ENCODE data around the gene DCBLD1. TPM values are rescaled to one million over a fixed set of nuclear protein-coding genes. Genes with fewer than 3 reads are reported as not detected.
A peak's percentile ranks its signal among the peaks of the same experiment; 100 is the strongest.
"Not testable (repeated sequence)": the region's sequence is repeated elsewhere in the genome, so short reads cannot be mapped to it uniquely, and the experiment has no call there.

DCBLD1 gene
- total RNA-seq, 1 experiment from 2014 or later: 39.3 TPM

DNA sequence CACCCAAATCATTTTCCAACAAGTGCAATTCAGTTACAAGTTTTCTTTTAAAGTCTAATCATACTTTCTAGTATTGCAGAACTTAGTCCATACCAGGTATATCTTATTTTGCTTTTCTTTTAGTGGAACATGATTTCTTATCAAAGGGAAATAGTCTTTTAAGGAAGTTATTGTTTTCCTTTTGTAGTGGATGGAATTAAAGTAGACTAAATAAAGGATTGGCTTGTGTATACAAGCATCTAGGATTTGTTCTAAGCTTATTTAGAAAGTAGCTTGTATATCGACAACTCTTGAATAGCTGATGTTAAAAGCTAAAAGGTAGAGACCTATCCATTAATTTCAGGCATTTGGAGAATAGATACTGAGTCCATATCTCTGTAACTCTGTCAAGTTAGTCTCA is 14.8 kb downstream of the DCBLD1 start:
- no peak for DNase-seq (ENCODE audit: low read depth)

- DNase-seq (ENCODE audit: low read depth): peak; percentile 86
Observed at GRCh38 chr6:117498159-117498558, 15.7 kb downstream of the DCBLD1 start.

- no peak for DNase-seq (ENCODE audit: low read depth)
Observed at GRCh38 chr6:117501722-117502121, 19.2 kb downstream of the DCBLD1 start.

DNA sequence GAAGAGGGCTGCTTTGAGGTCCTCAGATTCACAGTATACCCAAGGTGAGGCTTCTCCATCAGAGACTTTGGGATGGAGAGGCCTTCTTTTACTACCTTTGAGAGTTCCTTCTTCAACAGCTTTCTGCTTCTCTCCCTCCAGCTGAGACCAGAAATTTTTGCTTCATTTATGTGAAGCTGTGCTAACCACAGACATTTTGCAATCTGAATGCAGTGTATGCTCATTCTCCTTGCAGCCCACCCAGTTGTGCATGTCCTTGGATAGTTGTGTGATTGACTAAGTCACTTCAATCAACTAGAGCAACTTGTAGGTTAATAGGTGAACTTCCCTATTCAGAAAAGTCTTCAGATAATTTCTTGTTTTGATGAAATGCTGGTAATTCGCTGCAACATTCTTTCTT is 20.1 kb downstream of the DCBLD1 start:
- DNase-seq (ENCODE audit: low read depth): peak; percentile 38

GRCh38 chr6:117503211-117503610 is 20.7 kb downstream of the DCBLD1 start:
- no peak for DNase-seq (ENCODE audit: low read depth)

GRCh38 chr6:117504478-117505144 is 22.1 kb downstream of the DCBLD1 start:
- DNase-seq (ENCODE audit: low read depth): no peak

DNA sequence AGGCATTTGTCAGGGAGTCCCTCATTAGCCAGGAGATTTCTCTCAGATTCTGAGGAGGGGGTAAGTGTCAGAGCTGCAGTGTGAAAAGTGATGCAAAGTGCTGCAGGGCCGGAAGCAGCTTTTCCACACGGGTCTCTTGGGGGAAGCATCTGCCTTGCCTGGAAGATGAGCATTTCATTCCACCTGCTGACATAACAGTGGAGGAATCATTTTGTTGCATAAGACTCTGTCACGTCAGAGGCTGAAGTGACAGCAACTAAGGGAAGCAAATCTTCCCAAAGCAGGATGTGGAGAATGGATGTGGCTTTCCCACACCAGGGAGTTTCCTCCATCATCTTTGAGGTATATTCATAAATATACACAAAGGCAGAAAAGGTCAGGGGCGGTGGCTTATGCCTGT is 22.8 kb downstream of the DCBLD1 start:
- peak; percentile 36 for DNase-seq (ENCODE audit: low read depth)

GRCh38 chr6:117506180-117506835 is 23.8 kb downstream of the DCBLD1 start:
- DNase-seq (ENCODE audit: low read depth): peak; percentile 88

DNA sequence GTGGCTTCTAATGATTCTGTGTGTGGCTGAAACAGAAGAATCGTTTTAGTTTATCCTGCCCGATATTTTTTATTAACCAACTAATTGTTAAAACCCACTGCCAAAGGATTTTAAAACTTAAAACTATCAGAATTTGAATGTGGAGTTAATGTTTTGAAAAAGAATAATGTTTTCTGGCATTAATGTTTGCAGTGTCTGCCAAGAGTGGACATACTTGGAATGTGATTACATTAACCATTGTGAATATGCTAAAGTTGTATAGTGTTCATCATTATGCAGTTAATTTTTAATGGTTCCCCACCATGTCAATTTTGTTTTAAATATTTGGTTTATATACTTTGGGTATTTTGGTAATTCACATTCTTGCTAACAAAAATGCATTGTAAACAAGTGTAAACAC is 24.4 kb downstream of the DCBLD1 start:
- DNase-seq (ENCODE audit: low read depth): no peak

- no peak for DNase-seq (ENCODE audit: low read depth)
Observed at GRCh38 chr6:117508450-117508971, 26.0 kb downstream of the DCBLD1 start.

GRCh38 chr6:117509021-117509420 is 26.5 kb downstream of the DCBLD1 start:
- DNase-seq (ENCODE audit: low read depth): no peak

DNA sequence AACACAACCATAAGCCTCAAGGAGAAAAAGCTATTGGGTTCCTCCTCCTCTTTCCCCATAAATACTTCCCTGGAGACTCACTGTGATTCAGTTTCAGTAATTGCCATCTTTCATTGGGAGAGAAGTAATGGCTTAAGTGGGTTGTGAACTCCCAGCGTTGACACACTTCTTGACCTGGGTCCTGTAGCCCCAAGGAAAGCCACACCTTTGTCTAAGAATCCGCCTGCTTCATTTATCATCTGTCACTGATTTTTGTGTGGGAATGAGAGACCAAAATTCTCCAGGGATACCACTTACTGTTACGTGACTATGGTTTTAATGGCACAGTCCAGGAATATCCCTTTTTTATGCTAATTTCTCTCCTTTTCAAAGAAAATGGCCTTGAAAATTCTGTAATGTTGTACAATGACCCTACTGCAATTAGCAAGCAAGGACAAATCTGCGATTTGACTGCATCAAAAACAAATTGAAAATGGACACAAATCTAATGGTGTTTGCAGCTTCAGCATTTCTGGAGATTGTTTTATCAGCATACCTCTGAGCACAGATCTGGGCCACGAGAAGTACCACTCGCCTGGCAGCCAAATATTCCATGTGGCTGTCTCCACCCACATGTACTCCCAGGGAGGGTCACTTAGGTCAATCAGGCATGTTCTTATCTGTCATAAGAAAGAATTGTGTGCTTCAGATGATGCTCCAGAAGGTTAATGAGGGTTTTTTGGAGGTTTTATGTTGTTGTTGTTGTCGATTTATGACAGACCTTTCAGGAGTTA is 29.8 kb downstream of the DCBLD1 start:
- DNase-seq (ENCODE audit: low read depth): no peak

GRCh38 chr6:117512987-117513573 is 30.6 kb downstream of the DCBLD1 start:
- no peak for DNase-seq (ENCODE audit: low read depth)

- DNase-seq (ENCODE audit: low read depth): no peak
Observed at GRCh38 chr6:117513778-117514365, 31.4 kb downstream of the DCBLD1 start.

DNA sequence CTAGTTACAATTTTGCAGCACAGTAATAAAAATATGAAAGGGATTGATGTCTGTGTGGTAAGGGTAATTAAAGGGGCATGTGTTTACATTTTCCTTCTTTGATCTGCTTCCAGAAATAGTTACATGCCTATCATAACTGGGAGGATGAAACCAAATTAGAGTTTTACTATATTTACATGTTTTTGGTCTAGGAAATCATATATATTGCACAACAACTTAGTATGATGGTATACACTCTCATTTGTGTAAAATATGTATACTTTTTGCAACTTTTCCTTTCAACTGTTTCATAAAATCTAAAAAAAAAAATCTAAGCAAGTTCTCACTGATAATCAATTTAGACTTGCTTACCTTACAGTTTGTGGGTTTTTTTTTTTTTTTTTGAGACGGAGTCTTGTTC is 32.2 kb downstream of the DCBLD1 start:
- DNase-seq (ENCODE audit: low read depth): no peak

GRCh38 chr6:117515326-117515725 is 32.9 kb downstream of the DCBLD1 start:
- DNase-seq (ENCODE audit: low read depth): no peak

- DNase-seq (ENCODE audit: low read depth): not testable (repeated sequence)
Observed at GRCh38 chr6:117517995-117518394, 35.5 kb downstream of the DCBLD1 start.

DNA sequence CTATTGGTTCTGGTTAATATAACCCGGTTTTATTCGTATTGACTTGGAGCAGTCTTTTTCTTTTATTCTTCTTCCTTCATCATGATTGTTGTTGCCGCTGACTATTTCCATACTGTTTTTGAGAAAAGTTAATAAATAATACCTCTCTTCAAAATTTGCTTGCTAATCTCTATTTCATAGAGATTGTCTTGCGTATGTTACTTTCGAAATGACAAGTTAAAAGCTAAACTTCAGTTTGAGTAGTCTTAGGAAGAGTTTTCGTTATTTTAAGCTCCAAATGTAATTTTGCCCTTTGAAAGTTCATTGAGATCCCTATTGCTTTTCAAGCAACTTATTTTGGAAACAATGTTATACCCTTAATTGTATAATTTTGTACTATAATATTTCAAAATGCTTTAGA is 36.4 kb downstream of the DCBLD1 start:
- DNase-seq (ENCODE audit: low read depth): no peak

- no peak for DNase-seq (ENCODE audit: low read depth)
Observed at GRCh38 chr6:117520603-117521395, 38.3 kb downstream of the DCBLD1 start.

- DNase-seq (ENCODE audit: low read depth): no peak
Observed at GRCh38 chr6:117521791-117522502, 39.5 kb downstream of the DCBLD1 start.
